ENCODE measurements around the gene ARHGAP29.

ARHGAP29 gene

DNA sequence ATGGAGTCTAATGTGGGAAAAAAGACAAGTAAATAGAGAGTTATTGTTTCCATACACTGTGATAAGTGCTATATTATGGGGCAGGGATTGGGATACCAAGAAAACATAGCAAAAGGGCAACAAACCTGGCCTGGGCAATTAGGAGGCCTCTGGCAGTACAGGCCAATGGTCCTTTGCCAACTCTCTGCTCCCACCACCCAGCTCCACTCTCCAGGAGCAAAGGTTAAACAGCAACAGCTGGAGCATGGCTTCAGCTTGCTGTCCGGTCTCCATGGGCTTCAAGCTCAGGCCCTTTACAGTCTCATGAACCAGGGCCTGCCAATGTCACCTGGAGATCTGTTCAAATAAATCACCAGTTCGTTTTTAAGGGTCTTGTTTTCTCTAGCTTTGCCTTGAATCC lies 37.2 kb upstream of the ARHGAP29 start:
- DNase-seq (ENCODE audit: low spot score), result no peak
- TF ChIP-seq, protein P1, sequence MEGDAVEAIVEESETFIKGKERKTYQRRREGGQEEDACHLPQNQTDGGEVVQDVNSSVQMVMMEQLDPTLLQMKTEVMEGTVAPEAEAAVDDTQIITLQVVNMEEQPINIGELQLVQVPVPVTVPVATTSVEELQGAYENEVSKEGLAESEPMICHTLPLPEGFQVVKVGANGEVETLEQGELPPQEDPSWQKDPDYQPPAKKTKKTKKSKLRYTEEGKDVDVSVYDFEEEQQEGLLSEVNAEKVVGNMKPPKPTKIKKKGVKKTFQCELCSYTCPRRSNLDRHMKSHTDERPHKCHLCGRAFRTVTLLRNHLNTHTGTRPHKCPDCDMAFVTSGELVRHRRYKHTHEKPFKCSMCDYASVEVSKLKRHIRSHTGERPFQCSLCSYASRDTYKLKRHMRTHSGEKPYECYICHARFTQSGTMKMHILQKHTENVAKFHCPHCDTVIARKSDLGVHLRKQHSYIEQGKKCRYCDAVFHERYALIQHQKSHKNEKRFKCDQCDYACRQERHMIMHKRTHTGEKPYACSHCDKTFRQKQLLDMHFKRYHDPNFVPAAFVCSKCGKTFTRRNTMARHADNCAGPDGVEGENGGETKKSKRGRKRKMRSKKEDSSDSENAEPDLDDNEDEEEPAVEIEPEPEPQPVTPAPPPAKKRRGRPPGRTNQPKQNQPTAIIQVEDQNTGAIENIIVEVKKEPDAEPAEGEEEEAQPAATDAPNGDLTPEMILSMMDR (IDR thresholded peaks at IDR 0.05; ENCODE audit: borderline replicate concordance, control extremely low read depth, extremely low read depth, insufficient read depth, missing control alignments), result no peak

DNA sequence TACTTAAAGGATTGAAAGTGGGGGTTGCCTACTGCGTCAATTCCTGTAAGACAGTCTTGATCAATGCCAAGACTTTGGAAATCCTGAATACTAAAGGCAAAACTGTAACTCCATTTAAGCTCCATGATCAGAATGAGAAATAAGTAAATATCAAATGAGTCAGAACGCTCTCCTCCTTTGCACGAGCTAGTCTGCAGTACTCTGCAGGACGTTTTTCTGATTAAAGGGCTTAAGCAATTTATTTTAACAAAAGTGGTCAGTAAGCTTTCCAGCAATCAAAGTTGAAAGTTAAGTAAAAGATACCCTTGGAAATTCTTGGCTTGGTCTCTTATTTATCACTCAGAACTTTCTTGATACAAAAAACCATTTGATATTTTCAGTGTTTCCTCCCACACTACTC lies 35.7 kb upstream of the ARHGAP29 start:
- in situ Hi-C loops (cut with MboI; ENCODE audit: low sequenced_read_pairs, unreplicated experiment), result no loop called here
- no peak for DNase-seq (ENCODE audit: low spot score)
- TF ChIP-seq, protein P1 (IDR thresholded peaks at IDR 0.05; ENCODE audit: borderline replicate concordance, control extremely low read depth, extremely low read depth, insufficient read depth, missing control alignments), result no peak

More for the DNA sequence above, 37.2 kb upstream of the ARHGAP29 start:
- in situ Hi-C loops (cut with MboI; ENCODE audit: low sequenced_read_pairs, unreplicated experiment), result no loop called here

DNA sequence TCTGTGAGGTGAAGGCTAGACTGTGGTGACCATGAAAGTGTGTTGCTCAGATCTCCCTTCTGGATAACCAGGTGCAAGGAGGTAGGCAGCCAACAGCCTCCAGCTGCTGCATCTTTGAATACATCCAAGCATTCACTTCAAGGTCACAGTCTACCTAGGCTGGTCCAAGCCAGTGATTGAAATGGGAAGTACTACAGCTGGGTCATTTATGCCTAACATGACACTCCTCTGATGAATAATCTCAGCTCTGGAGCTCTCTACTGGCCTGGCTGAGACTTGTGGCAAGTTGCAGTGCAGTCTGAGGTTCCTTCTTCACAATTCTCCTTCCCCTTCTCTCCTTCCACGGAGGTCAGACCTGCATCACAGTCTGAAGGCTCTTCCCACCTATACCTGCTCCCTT lies 35.0 kb upstream of the ARHGAP29 start:
- no peak for DNase-seq (ENCODE audit: low spot score)

DNA sequence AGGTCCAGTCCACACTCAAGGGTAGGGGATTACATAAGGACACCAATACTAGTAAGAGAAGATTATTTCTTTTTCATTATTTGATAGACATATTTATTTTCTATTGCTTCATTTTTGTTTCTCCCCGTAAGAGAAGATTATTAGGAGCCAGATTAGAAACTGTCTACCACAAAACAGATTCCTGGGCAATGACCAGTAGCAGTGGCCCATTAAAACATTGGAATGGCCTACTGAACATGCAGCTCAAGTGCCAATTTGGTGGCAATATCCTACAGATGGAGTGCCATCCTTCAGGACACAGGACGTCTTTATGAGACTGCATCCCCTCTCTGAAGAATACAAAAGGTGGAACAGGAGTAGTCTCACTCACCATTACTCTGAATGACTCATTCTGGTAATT lies 34.0 kb upstream of the ARHGAP29 start:
- in situ Hi-C loops (cut with MboI; ENCODE audit: low sequenced_read_pairs, unreplicated experiment), result no loop called here
- TF ChIP-seq, protein P1 (IDR thresholded peaks at IDR 0.05; ENCODE audit: borderline replicate concordance, control extremely low read depth, extremely low read depth, insufficient read depth, missing control alignments), result no peak
- no peak for DNase-seq (ENCODE audit: low spot score)

More for the DNA sequence above, 35.0 kb upstream of the ARHGAP29 start:
- TF ChIP-seq, protein P1 (IDR thresholded peaks at IDR 0.05; ENCODE audit: borderline replicate concordance, control extremely low read depth, extremely low read depth, insufficient read depth, missing control alignments), result no peak
- in situ Hi-C loops (cut with MboI; ENCODE audit: low sequenced_read_pairs, unreplicated experiment), result no loop called here

DNA sequence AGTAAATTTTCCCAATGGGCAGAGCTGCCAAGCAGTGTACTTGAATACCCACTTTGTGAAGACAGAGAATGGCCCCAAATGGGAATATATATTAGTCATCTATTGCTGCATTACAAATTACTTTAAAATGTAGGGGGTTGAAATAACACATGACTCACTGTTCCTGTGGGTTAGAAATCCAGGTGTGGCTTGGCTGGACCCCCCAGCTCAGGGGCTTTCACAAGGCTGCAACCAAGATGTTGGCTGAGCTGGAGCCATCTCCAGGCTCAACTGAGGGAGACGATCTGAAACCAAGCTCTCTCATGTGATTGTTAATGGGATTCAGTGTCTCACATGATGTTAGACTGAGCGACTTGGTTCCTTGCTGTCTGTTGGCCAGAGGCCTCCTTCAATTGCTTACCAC lies 33.4 kb upstream of the ARHGAP29 start:
- no peak for DNase-seq (ENCODE audit: low spot score)
- TF ChIP-seq, protein P1 (IDR thresholded peaks at IDR 0.05; ENCODE audit: borderline replicate concordance, control extremely low read depth, extremely low read depth, insufficient read depth, missing control alignments), result no peak
- in situ Hi-C loops (cut with MboI; ENCODE audit: low sequenced_read_pairs, unreplicated experiment), result no loop called here

DNA sequence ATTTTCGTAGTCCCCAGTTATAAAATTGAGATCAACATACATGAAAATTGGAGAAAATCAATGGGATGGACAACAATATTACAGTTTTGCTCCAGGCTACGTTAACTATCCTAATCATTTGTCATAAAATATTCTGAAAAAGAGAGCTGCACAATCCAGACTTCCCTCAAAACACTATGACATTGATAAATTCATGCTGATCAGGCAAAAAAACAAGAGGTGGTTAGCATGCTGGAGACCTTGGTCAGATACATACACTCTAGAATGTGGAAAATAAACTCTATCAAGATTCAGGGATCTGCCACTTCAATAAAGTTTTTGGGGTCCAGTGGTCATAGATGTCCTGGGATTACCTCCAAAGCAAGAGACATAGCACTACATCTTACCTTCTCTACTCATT lies 32.5 kb upstream of the ARHGAP29 start:
- TF ChIP-seq, protein P1 (IDR thresholded peaks at IDR 0.05; ENCODE audit: borderline replicate concordance, control extremely low read depth, extremely low read depth, insufficient read depth, missing control alignments), result no peak
- in situ Hi-C loops (cut with MboI; ENCODE audit: low sequenced_read_pairs, unreplicated experiment), result no loop called here
- no peak for DNase-seq (ENCODE audit: low spot score)

DNA sequence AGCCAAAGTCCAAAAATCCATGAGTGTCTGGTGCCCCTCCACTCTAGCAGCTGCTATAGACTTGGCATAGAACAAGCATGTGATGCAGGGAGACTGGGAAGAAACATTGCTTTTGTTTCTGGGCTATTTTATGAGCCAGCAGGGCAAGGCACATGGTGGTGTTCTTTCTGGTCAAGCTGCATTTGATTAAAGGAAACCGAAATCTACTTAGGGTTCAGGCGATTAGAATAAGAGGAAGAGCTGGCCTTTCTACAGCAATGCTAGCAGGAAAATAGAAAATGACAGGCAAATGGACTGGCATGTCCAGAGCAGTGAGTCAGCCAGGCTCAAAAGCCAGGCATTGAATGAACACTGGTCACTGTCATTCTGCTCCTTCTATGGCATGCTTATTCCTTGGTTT lies 28.5 kb upstream of the ARHGAP29 start:
- TF ChIP-seq, protein P1 (IDR thresholded peaks at IDR 0.05; ENCODE audit: borderline replicate concordance, control extremely low read depth, extremely low read depth, insufficient read depth, missing control alignments), result no peak
- in situ Hi-C loops (cut with MboI; ENCODE audit: low sequenced_read_pairs, unreplicated experiment), result no loop called here
- no peak for DNase-seq (ENCODE audit: low spot score)
